ENCODE measurements around the gene FRMD4B. TPM values are rescaled to one million over a fixed set of nuclear protein-coding genes. Genes with fewer than 3 reads are reported as not detected.

FRMD4B gene
- total RNA-seq, 4 donors from 2014 or later = 15.5 to 36.7 (median 26.0) TPM

DNA sequence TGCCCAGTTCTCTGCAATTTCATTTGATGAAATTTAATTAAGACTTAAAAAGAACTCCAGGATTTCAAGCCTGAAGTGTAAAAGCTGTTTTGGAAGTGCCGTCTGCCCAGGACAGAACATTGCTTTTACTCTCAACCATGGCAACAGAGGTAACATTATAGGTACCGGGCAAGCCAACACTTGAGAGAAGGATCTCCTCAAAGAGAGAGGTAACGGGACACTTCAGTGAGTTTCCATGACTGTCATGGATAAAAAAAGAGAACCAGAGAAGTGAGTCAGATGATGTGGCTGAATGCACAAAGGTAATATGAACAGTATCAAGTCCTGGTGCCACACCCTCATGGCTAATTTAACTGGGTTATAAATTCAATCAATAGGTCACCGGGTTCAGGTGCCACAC lies 133.3 kb downstream of the FRMD4B start:
- in situ Hi-C loops (cut with MboI; ENCODE audit: low pct_ligation_motif_present in 1 of 4, low pct_unique_long_range_greater_than_20kb in 1 of 4, low sequenced_read_pairs in 3 of 4) = no loop called here
- WGBS, 2 donors (ENCODE audit: low coverage in 1 of 2) = 90 to 93% methylated on average over 4 of the region's 4 CpGs

DNA sequence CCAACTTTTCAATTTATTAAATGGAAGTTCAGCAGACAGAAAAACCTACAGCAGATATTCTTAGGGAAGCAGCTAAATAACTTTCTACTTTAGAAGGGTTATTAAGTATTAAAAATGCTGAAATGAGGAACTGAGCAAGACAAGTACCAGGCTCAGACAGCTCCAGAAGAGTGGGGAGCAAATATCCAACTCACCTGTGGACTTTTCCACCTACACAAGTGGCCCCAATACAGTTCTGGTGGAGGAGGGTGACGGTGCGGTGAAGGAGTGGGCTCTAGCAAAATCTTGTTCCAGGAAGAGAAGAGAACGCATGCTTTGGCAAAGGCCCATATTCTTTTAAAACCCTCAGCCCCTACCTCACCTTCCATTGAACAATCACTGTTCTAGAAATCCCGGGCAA lies 133.7 kb downstream of the FRMD4B start:
- H3K27me3 ChIP-seq = no peaks in the 10 kb centered on the region
- no peak for TF ChIP-seq POLR2AphosphoS5 (IDR thresholded peaks at IDR 0.05)
- no peak for TF ChIP-seq EP300 (IDR thresholded peaks at IDR 0.05; ENCODE audit: low read depth)
- TF ChIP-seq, protein P1, sequence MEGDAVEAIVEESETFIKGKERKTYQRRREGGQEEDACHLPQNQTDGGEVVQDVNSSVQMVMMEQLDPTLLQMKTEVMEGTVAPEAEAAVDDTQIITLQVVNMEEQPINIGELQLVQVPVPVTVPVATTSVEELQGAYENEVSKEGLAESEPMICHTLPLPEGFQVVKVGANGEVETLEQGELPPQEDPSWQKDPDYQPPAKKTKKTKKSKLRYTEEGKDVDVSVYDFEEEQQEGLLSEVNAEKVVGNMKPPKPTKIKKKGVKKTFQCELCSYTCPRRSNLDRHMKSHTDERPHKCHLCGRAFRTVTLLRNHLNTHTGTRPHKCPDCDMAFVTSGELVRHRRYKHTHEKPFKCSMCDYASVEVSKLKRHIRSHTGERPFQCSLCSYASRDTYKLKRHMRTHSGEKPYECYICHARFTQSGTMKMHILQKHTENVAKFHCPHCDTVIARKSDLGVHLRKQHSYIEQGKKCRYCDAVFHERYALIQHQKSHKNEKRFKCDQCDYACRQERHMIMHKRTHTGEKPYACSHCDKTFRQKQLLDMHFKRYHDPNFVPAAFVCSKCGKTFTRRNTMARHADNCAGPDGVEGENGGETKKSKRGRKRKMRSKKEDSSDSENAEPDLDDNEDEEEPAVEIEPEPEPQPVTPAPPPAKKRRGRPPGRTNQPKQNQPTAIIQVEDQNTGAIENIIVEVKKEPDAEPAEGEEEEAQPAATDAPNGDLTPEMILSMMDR (IDR thresholded peaks at IDR 0.05) = no peak
- TF ChIP-seq POLR2A (IDR thresholded peaks at IDR 0.05) = no peak
- H3K36me3 ChIP-seq = no peaks in the 10 kb centered on the region
- H3K4me1 ChIP-seq = peaks cover 0 to 14% (median 1%) of the 10 kb centered on the region in 4 donors
- intact Hi-C loops (cut with DNase I; ENCODE audit: low total_unique reads) = no loop called here
- WGBS, 2 donors (ENCODE audit: low coverage in 1 of 2) = 96 to 100% methylated on average over 1 to 4 of the region's 4 CpGs
- in situ Hi-C loops (cut with MboI; ENCODE audit: low pct_ligation_motif_present in 1 of 4, low pct_unique_long_range_greater_than_20kb in 1 of 4, low sequenced_read_pairs in 3 of 4) = no loop called here
- DNase-seq = no peak
- no peak overlapping the region for H3K4me3 ChIP-seq
- H3K9me3 ChIP-seq = no peaks in the 10 kb centered on the region
- H3K27ac ChIP-seq = no peak overlapping the region

More for the DNA sequence above, 133.3 kb downstream of the FRMD4B start:
- Histone ChIP-seq H3K4me1 (peaks cover 0 to 14% (median 1%) of the 10 kb centered on the region in 4 donors), H3K4me3 (no peak overlapping the region), H3K27me3 (no peaks in the 10 kb centered on the region), H3K27ac (no peak overlapping the region), H3K9me3 (no peaks in the 10 kb centered on the region), H3K36me3 (no peaks in the 10 kb centered on the region)
- intact Hi-C loops (cut with DNase I; ENCODE audit: low total_unique reads) = no loop called here
- DNase-seq = no peak
- TF ChIP-seq EP300 (IDR thresholded peaks at IDR 0.05; ENCODE audit: low read depth) (no peak), POLR2AphosphoS5 (IDR thresholded peaks at IDR 0.05) (no peak), POLR2A (IDR thresholded peaks at IDR 0.05) (no peak)
- TF ChIP-seq, protein P1 (IDR thresholded peaks at IDR 0.05) = no peak

DNA sequence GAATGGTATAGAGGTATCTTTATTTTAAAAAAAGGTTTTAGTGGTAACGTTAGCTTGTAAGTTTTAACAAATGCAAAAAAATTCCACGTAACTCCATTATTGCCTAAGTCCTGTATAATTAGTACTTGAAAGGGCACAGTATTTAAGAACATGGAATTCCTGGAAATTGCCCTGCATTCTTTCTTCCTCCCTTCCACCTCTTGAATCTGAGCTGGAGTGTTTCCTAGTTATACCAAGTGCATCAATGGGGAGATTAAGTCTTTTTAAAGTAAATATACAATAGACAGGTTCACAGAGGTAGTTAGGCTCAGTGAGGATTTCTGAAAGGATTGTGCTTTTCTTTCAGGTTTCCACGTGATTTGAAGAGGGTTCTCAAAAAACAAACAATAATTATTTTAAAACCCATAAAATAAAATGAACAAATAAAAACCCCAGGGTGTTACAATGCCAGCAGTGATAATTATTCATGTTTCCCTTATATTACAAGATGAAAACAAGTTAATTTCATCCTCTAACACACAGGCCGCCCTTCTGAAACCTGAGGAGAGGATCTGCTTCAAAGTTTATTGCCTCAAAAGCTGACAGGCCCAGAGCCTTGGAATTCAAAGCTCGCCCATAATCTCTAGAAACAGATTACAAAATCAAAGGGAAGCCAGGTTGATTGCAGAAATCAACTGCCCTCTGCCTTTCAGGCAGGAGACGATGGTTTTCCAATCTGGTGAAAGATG lies 134.6 kb downstream of the FRMD4B start:
- Histone ChIP-seq H3K27me3 (no peaks in the 10 kb centered on the region), H3K27ac (no peak overlapping the region), H3K9me3 (no peaks in the 10 kb centered on the region), H3K36me3 (no peaks in the 10 kb centered on the region), H3K4me3 (no peak overlapping the region), H3K4me1 (peaks cover 0 to 14% (median 1%) of the 10 kb centered on the region in 4 donors)
- WGBS, 2 donors (ENCODE audit: low coverage in 1 of 2) = 75 to 78% methylated on average over 5 to 6 of the region's 6 CpGs
- intact Hi-C loops (cut with DNase I; ENCODE audit: low total_unique reads) = no loop called here
- DNase-seq = no peak
- in situ Hi-C loops (cut with MboI; ENCODE audit: low pct_ligation_motif_present in 1 of 4, low pct_unique_long_range_greater_than_20kb in 1 of 4, low sequenced_read_pairs in 3 of 4) = no loop called here
- TF ChIP-seq, protein P1 (IDR thresholded peaks at IDR 0.05) = no peak
- TF ChIP-seq POLR2AphosphoS5 (IDR thresholded peaks at IDR 0.05) (no peak), EP300 (IDR thresholded peaks at IDR 0.05; ENCODE audit: low read depth) (no peak), POLR2A (IDR thresholded peaks at IDR 0.05) (no peak)

DNA sequence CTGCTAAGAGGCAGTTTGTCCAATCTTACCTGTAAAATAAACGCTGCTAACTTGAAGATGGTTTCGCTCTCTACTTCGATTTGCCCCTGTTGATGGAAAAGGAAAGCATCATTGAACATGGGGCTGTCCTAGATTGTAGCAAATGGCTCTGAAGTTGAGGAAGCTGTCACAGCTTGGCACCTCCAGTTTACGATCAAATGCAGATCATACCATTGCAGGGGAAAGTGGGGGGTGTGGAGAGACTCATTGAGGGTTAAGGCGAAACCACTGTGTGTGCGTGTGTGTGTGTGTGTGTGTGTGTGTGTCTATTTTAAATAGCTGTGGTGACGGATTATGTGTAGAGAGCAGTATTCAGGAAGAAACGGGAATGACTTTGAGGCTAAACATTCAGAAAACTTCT lies 135.9 kb downstream of the FRMD4B start:
- intact Hi-C loops (cut with DNase I; ENCODE audit: low total_unique reads) = no loop called here
- peak; percentile 84 for DNase-seq
- 28 to 42% methylated on average over 7 to 8 of the region's 8 CpGs for WGBS, 2 donors (ENCODE audit: low coverage in 1 of 2)

More for the DNA sequence above, 135.9 kb downstream of the FRMD4B start:
- Histone ChIP-seq H3K27me3 (no peaks in the 10 kb centered on the region), H3K9me3 (no peaks in the 10 kb centered on the region), H3K36me3 (no peaks in the 10 kb centered on the region), H3K4me1 (peaks cover 0 to 14% (median 1%) of the 10 kb centered on the region in 4 donors), H3K4me3 (peak overlapping the region in 3 of 4 donors; percentile 11 to 43 (median 25)), H3K27ac (peak overlapping the region; percentile 38 to 76 (median 66))
- in situ Hi-C loops (cut with MboI; ENCODE audit: low pct_ligation_motif_present in 1 of 4, low pct_unique_long_range_greater_than_20kb in 1 of 4, low sequenced_read_pairs in 3 of 4) = no loop called here
- peak; percentile 88 to 96 (median 94) for TF ChIP-seq POLR2AphosphoS5 (IDR thresholded peaks at IDR 0.05)
- no peak for TF ChIP-seq EP300 (IDR thresholded peaks at IDR 0.05; ENCODE audit: low read depth)
- peak; percentile 82 for TF ChIP-seq POLR2A (IDR thresholded peaks at IDR 0.05)

Data from transverse colon (tissue), 4 donors.